HEK293T (cell line): Measurements from ENCODE around the gene B4GALT5.

ENCODE experiments used
- ARNT ChIP-seq: fragments of 450-650 bp; IDR thresholded peaks from 2 replicates; pipeline ENCODE4 v1.6.1; 2017; ENCODE audit warnings: mild to moderate bottlenecking
- BHLHE40 ChIP-seq: fragments of 450-650 bp; IDR thresholded peaks from 2 replicates; pipeline ENCODE4 v1.6.1; 2016; ENCODE audit warnings: mild to moderate bottlenecking, moderate library complexity, borderline replicate concordance
- ELF4 ChIP-seq: fragments of 450-650 bp; IDR thresholded peaks from 2 replicates; pipeline ENCODE4 v1.6.1; 2017; ENCODE audit warnings: antibody characterized with exemption
- NFRKB ChIP-seq: fragments of 450-650 bp; IDR thresholded peaks from 2 replicates; pipeline ENCODE4 v1.6.1; 2016; ENCODE audit warnings: mild to moderate bottlenecking, moderate library complexity
- SP1 ChIP-seq: fragments of 450-650 bp; IDR thresholded peaks from 2 replicates; pipeline ENCODE4 v1.6.1; 2017
- SUZ12 ChIP-seq: fragments of 450-650 bp; IDR thresholded peaks from 2 replicates; pipeline ENCODE4 v1.6.1; 2016; ENCODE audit warnings: mild to moderate bottlenecking

- TF ChIP-seq SUZ12 (no peak), BHLHE40 (no peak), ARNT (no peak), ELF4 (no peak), SP1 (no peak), NFRKB (no peak)
Measured at GRCh38 chr20:49693435-49694171, 20.1 kb downstream of the B4GALT5 start.
